GM12864 (cell line): ENCODE results near the gene DAPK1.
"Not testable (repeated sequence)": the region's sequence is repeated elsewhere in the genome, so short reads cannot be mapped to it uniquely, and the experiment has no call there.

Source experiments
- DNase-seq: peaks from one replicate; pipeline ENCODE4 v3.0.0-alpha.2; 2011; ENCODE audit warnings: low read depth
- H3K4me3 ChIP-seq: 2 replicates; pipeline ENCODE4 v1.5.1; 2011; ENCODE audit warnings: mild to moderate bottlenecking, low read depth, low read length, control low read depth
- TF ChIP-seq, protein P1 (sequence below): IDR thresholded peaks from 2 replicates; pipeline ENCODE4 v1.5.1; 2011; ENCODE audit warnings: low read depth, mild to moderate bottlenecking, moderate library complexity, low read length, control low read depth, inconsistent platforms; ENCODE audit errors: missing control alignments

The DAPK1 gene

DNA sequence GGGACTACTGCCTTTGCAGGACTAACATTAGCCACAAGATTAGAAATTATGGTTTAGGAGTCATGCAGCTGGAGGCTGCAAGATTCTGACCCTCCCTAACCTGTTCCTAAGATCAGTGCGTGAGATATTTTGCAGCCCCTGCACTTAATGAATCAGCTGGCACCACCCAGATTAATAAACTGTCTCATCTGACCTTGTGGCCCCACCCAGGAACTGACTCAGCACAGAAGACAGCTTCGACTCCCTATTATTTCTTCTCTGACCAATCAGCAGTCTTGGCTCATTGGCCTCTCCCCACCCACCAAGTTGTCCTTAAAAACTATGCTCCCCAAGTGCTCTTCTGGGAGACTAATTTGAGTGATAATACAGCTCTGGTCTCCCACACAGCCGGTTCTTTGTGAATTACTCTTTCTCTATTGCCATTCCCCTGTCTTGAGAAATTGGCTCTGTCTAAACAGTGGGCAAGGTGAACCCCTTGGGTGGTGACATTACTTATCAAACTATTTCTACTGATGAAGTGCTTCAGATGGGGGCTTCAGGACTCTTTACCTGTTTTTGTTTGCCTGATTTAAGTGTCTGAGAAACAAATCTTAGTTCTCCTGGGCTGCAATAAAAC, 245.3 kb downstream of the DAPK1 start:
- TF ChIP-seq, protein P1, sequence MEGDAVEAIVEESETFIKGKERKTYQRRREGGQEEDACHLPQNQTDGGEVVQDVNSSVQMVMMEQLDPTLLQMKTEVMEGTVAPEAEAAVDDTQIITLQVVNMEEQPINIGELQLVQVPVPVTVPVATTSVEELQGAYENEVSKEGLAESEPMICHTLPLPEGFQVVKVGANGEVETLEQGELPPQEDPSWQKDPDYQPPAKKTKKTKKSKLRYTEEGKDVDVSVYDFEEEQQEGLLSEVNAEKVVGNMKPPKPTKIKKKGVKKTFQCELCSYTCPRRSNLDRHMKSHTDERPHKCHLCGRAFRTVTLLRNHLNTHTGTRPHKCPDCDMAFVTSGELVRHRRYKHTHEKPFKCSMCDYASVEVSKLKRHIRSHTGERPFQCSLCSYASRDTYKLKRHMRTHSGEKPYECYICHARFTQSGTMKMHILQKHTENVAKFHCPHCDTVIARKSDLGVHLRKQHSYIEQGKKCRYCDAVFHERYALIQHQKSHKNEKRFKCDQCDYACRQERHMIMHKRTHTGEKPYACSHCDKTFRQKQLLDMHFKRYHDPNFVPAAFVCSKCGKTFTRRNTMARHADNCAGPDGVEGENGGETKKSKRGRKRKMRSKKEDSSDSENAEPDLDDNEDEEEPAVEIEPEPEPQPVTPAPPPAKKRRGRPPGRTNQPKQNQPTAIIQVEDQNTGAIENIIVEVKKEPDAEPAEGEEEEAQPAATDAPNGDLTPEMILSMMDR: no peak
- no peak for DNase-seq
- H3K4me3 ChIP-seq: no peak overlapping the region

DNA sequence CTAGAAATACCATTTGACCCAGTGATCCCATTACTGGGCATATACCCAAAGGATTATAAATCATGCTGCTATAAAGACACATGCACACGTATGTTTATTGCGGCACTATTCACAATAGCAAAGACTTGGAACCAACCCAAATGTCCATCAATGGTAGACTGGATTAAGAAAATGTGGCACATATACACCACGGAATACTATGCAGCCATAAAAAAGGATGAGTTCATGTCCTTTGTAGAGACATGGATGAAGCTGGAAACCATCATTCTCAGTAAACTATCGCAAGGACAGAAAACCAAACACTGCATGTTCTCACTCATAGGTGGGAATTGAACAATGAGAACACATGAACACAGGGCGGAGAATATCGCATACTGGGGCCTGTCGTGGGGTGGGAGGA, 246.6 kb downstream of the DAPK1 start:
- DNase-seq, H3K4me3 ChIP-seq: not testable (repeated sequence)

DNA sequence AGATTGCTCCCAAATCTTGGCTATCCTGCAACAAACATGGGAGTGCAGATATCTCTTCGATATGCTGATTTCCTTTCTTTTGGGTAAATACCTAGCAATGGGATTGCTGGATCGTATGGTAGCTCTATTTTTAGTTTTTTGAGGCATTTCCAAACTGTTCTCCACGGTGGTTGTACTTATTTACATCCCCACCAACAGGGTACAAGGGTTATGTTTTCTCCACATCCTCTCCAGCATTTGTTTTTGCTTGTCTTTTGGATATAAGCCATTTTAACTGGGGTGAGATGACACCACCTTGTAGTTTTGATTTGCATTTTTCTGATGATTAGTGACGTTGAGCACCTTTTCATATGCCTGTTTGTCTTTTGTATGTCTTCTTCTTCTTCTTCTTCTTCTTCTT, 248.5 kb downstream of the DAPK1 start:
- no peak overlapping the region for H3K4me3 ChIP-seq
- TF ChIP-seq, protein P1: no peak

DNA sequence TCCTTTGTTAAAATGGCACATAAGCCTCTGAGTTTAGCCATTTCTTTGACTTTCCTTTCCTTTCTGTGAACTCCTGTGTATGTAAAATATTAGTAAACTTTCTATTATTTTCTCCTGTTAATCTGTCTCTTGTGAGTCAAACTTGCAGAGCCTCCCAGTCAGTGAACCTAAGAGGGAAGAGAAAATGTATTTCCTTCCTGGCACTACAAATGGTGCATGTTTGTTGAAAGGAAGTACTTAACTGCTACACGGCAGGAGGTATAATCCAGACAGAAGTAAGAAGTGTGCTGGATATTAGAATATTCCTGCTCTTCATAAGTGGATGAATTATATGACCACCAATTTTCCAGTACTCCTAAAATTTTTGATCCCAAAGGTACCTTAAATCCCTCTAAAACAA, 251.2 kb downstream of the DAPK1 start:
- H3K4me3 ChIP-seq: no peak overlapping the region
- DNase-seq: no peak
- TF ChIP-seq, protein P1: no peak

More for the DNA sequence above, 248.5 kb downstream of the DAPK1 start:
- DNase-seq: no peak

DNA sequence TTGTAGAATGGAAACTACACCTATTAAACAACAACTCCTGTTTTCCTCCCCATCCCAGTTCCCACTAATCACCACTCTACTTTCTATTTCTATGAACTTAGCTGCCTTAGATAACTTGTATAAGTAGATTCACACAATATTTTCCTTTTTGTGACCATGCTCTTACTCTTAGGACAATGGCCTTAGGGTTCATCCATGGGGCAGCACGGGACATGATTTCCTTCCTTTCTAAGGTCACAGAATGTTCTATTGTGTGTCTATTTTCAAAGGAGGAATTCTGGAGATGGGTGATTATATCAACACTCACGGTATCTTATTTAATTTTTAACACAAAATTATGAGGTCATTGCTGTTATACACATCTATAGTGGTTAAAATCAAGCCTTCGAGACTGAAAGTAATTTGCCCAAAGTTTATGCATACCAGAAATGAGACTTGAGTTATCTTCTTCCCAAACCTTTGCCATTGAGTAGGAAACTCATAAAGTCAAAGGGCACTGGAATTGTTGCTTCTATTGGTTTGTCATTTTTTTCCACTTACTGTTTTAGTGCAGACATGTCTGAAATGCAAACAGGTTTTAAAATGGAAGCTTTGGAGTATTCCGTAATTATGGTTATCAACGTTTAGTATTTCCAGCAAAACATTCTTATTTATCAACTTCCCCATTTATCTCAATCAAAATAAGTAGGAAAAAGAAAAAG, 251.8 kb downstream of the DAPK1 start:
- H3K4me3 ChIP-seq: no peak overlapping the region
- no peak for DNase-seq
- TF ChIP-seq, protein P1: no peak

DNA sequence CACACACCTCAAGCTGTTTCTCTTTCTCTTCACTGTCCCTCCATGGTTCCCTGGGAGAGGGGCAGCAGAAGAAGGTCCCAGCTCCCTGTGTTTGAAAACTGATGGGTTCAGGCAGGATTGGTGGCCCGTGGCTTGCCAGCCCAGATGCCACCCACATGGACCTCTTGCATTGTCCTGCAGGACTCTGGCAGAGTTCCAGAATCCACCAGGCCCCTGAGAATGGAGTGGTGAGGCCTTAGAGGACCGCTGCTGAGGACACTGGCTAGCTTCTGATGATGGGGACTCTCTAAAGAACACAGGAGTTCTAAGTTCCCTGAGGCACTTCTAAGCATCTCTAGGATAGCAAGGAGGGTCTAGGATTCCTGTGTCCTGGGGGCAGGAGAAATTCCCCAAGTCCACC, 253.1 kb downstream of the DAPK1 start:
- no peak for DNase-seq
- TF ChIP-seq, protein P1: no peak
- no peak overlapping the region for H3K4me3 ChIP-seq

DNA sequence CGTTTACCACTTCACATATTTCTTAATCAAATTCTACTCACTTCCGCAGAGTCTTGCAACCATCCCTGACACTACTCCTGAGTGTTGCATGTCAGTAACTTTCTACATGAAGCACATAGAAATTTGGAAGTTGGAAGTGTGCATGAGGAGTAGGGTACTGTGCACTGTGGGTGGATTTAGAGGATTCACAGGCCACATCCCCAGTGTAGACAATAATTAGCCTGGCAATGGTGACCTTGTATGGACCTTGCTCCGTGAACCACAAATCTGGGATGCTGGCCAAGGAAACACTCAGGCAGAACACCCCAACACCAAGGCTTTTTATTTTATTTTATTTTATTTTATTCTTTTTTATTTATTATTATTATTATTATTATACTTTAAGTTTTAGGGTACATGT, 253.8 kb downstream of the DAPK1 start:
- TF ChIP-seq, protein P1: no peak
- H3K4me3 ChIP-seq: no peak overlapping the region
- no peak for DNase-seq
